Adrenal gland (tissue), 12 donors: ENCODE results near the gene PBRM1. TPM values are rescaled to one million over a fixed set of nuclear protein-coding genes. Genes with fewer than 3 reads are reported as not detected.

ENCODE experiments used
- DNase-seq, 7 donors: peaks; one replicate each; pipeline ENCODE4 v3.0.0-alpha.2; 2019 to 2020
- H3K27ac ChIP-seq, 5 donors: fragments of 200-600 bp; sonication (generic) in 4 of 5; 1 replicate in 3 of 5; 2 replicates in 2 of 5; pipeline versions ENCODE4 v1.5.1 to v1.8.0; 2016 to 2020; ENCODE audit warnings: mild to moderate bottlenecking in 1 of 5
- H3K27me3 ChIP-seq: fragments of 200-600 bp; 2 replicates; pipeline ENCODE4 v1.8.0; 2021
- H3K36me3 ChIP-seq, 2 donors: fragments of 200-600 bp; replicated peaks in 1 of 2; 1 replicate in 1 of 2; 2 replicates in 1 of 2; pipeline versions ENCODE4 v1.5.1 to v1.8.0; 2018 to 2022
- H3K4me1 ChIP-seq, 2 donors: fragments of 200-600 bp; replicated peaks in 1 of 2; 1 replicate in 1 of 2; 2 replicates in 1 of 2; pipeline versions ENCODE4 v1.5.1 to v1.8.0; 2018 to 2021
- H3K4me3 ChIP-seq, 4 donors: fragments of 200-600 bp; sonication (generic) in 3 of 4; one replicate each; pipeline ENCODE4 v1.5.1; 2016 to 2018
- H3K9me3 ChIP-seq, 3 donors: fragments of 200-600 bp; sonication (generic) in 1 of 3; replicated peaks in 1 of 3; 1 replicate in 2 of 3; 2 replicates in 1 of 3; pipeline versions ENCODE4 v1.5.1 to v1.8.0; 2016 to 2021
- POLR2A ChIP-seq, 2 donors: fragments of 450-650 bp; IDR thresholded peaks; one replicate each; pipeline ENCODE4 v1.6.1; 2017; ENCODE audit warnings: antibody characterized with exemption in 2 of 2, mild to moderate bottlenecking in 2 of 2, moderate library complexity in 1 of 2
- WGBS, 4 donors: extraction: QIAGEN DNeasy Blood & Tissue Kit in 2 of 4; methylation state at CpG; one replicate each; pipeline versions ENCODE4 v1.1.5 to v1.1.7; 2013 to 2017; 5-methylcytosine and 5-hydroxymethylcytosine counted together
- intact Hi-C, 2 donors: fragments of 100-400 bp; cut with DNase I; formaldehyde crosslinking; loops; one replicate each; pipeline versions ENCODE4 v1.14.1 to v1.15.0; 2022 to 2023
- polyA plus RNA-seq, 3 donors: library from polyadenylated mRNA; stranded (reverse); fragments of 200-250 nt in 2 of 3; fragments of 350-450 nt in 1 of 3; fragmentation: Illumina TruSeq in 1 of 3; extraction: RNeasy Lipid Tissue Mini Kit (QIAGEN cat#74804) in 1 of 3; gene quantifications; one replicate each; pipeline ENCODE4 v1.2.3, GENCODE V29; 2013 to 2014
- total RNA-seq, 9 donors: library from RNA; depleted of rRNA in 4 of 9; stranded (reverse); fragments of >200 nt in 4 of 9; fragments of 120-200 nt in 1 of 9; fragmentation: NEBNext Ultra II Directional in 1 of 9; extraction: Animal tissue kit (Norgen Biotek cat#: 25700) in 1 of 9; gene quantifications; one replicate each; pipeline versions ENCODE4 v1.1.0 to v1.2.4, GENCODE V29; 2013 to 2023
- TF ChIP-seq, protein P1 (sequence below), 6 experiments: fragments of 450-650 bp in 4 of 6; fragments of 200-600 bp in 2 of 6; sonication (generic) in 1 of 6; IDR thresholded peaks; 1 replicate in 5 of 6; 2 replicates in 1 of 6; pipeline versions ENCODE4 v1.5.1 to v1.8.0; 2016 to 2021; ENCODE audit warnings: antibody characterized with exemption in 6 of 6, mild to moderate bottlenecking in 2 of 6, moderate library complexity in 1 of 6
- donor health status: healthy with polysubstance abuse.
- donor health status: Bipolar disorder and iron deficiency.
- donor health status: DM: yes; HTN: yes; CAD: no.
- donor health status: DM: no; HTN: no; CAD: no.
- donor health status: DM: no; HTN: no; CAD: no.
- donor health status: DM: yes; HTN: yes; CAD: no.

PBRM1 gene
- total and polyA plus RNA-seq, 12 donors = 4.2 to 108 (median 47.5) TPM

DNA sequence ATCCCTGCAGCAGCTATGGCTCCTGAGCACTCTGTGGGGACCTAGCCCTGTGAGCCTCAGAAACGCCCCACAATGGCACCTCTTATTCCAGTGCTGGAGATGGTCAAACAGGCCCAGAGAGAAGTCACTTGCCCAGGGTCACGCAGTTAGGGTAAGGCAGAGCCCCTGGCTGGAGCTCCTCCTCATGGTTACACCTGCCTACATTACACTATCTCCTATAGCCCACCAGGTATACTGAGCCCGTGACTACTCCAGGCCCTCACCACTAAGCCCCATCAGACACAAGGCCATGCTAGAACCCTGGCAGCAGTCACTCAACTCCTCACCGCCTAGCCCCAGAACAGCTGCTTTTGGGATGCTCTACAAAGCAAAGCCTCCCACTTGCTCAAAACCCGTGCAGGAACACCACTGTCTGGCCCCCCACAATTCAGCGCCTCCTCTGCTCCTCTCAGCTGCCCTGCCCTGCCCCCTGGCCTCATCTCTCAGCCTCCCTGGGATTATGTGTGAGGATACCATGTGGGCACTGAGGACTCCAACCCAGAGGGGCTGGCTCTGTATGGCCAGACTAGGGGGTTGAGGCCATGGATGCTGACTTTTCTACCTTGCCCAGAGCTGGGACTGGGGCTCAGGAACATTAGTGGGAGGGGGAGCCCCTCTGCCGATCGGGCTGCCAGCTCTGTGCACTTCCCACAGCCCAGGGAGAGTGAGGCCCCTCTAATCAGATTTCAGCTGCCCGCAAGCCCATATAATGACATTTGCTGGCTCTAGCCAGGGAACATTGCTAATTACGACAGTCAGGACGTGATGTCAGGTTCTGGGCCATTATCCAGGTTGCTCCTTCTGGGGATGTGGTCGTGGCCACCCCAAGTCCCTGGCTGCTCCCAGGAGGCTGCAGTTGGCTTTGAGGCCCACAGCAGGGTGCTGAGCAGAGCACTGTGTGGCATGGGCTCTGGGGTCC is 156.1 kb downstream of the PBRM1 start:
- peak overlapping the region in 4 of 5 donors; percentile 41 to 86 (median 73) for H3K27ac ChIP-seq
- H3K4me1 ChIP-seq = peaks cover 49 to 74% of the 10 kb centered on the region in 2 donors
- intact Hi-C loops = loop anchor here in 1 of 2 donors (5.0 to 10.0 kb wide), 2 partner anchors 57 to 155 kb away; partner anchors contain the start of genes GNL3 and PBRM1
- H3K27me3 ChIP-seq = no peaks in the 10 kb centered on the region
- no peaks in the 10 kb centered on the region for H3K9me3 ChIP-seq
- WGBS, 4 donors = 54 to 80% (median 63%) methylated on average over 4 to 12 of the region's 12 CpGs
- DNase-seq = peak; percentile 50 to 94 (median 59)
- peak; percentile 9 to 20 for TF ChIP-seq POLR2A (IDR thresholded peaks at IDR 0.05)
- TF ChIP-seq, protein P1, sequence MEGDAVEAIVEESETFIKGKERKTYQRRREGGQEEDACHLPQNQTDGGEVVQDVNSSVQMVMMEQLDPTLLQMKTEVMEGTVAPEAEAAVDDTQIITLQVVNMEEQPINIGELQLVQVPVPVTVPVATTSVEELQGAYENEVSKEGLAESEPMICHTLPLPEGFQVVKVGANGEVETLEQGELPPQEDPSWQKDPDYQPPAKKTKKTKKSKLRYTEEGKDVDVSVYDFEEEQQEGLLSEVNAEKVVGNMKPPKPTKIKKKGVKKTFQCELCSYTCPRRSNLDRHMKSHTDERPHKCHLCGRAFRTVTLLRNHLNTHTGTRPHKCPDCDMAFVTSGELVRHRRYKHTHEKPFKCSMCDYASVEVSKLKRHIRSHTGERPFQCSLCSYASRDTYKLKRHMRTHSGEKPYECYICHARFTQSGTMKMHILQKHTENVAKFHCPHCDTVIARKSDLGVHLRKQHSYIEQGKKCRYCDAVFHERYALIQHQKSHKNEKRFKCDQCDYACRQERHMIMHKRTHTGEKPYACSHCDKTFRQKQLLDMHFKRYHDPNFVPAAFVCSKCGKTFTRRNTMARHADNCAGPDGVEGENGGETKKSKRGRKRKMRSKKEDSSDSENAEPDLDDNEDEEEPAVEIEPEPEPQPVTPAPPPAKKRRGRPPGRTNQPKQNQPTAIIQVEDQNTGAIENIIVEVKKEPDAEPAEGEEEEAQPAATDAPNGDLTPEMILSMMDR (IDR thresholded peaks at IDR 0.05) = no peak
- H3K36me3 ChIP-seq = peaks cover 0 to 26% of the 10 kb centered on the region in 2 donors
- no peak overlapping the region for H3K4me3 ChIP-seq

DNA sequence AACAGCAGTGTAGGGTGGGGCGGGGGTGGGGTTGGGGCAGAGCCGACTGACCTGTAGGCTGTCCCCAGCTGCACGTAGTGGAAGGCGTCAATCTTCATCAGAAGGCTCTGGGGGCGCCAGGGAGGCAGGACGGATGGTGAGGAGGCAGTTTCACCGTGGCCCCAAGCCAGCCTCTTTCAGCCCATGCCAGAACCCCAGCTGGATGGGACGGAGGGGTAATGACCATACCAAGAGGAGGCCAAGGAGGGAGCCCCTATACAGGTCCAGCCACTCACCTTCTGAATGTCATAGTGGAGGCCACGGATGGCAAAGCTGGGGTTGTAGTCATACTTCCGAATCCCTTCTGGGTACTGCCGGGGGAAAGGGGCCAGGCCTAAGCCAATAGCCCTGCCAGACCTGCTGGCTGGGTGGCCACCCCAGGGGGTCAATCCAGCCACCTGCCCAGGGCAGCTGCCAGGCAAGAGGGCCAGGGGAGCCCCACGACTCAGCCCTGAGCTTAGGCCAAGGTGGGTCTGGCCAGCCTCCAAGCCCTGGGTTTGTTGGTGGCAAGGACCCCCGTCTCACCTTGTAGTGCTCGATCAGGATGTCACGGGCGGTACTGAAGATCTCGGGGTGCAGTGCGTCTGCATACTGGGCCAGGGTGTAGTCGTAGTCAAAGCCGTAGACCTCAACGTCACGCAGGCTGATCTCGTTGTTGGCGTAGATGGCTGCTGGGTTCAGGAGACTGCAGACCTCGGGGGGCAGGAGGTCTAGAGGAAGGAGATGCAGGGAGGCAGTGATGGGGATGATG is 156.9 kb downstream of the PBRM1 start:
- no peak overlapping the region for H3K4me3 ChIP-seq
- intact Hi-C loops = no loop called here
- TF ChIP-seq, protein P1 (IDR thresholded peaks at IDR 0.05) = no peak
- no peak for TF ChIP-seq POLR2A (IDR thresholded peaks at IDR 0.05)
- WGBS, 4 donors = 74 to 88% (median 86%) methylated on average over 4 to 25 of the region's 25 CpGs
- DNase-seq = peak in 2 of 7 donors; percentile 18 to 23
- peaks cover 0 to 35% of the 10 kb centered on the region in 2 donors for H3K36me3 ChIP-seq
- no peaks in the 10 kb centered on the region for H3K27me3 ChIP-seq
- H3K27ac ChIP-seq = peak overlapping the region in 3 of 5 donors; percentile 62 to 86 (median 84)
- H3K9me3 ChIP-seq = no peaks in the 10 kb centered on the region
- peaks cover 44 to 76% of the 10 kb centered on the region in 2 donors for H3K4me1 ChIP-seq

- Histone ChIP-seq H3K27me3 (no peaks in the 10 kb centered on the region), H3K36me3 (peaks cover 0 to 43% of the 10 kb centered on the region in 2 donors), H3K9me3 (no peaks in the 10 kb centered on the region), H3K27ac (peak overlapping the region in 2 of 5 donors; percentile 84 to 89), H3K4me3 (no peak overlapping the region), H3K4me1 (peaks cover 44 to 76% of the 10 kb centered on the region in 2 donors)
- peak in 2 of 7 donors; percentile 16 for DNase-seq
- intact Hi-C loops = no loop called here
- TF ChIP-seq POLR2A (IDR thresholded peaks at IDR 0.05) = no peak
- TF ChIP-seq, protein P1 (IDR thresholded peaks at IDR 0.05) = no peak
- WGBS, 4 donors = 80 to 91% (median 82%) methylated on average over 7 to 18 of the region's 18 CpGs
Measured at GRCh38 chr3:52527732-52528585, 157.8 kb downstream of the PBRM1 start.
